ENCODE data around the gene MSANTD1.

Gene MSANTD1

DNA sequence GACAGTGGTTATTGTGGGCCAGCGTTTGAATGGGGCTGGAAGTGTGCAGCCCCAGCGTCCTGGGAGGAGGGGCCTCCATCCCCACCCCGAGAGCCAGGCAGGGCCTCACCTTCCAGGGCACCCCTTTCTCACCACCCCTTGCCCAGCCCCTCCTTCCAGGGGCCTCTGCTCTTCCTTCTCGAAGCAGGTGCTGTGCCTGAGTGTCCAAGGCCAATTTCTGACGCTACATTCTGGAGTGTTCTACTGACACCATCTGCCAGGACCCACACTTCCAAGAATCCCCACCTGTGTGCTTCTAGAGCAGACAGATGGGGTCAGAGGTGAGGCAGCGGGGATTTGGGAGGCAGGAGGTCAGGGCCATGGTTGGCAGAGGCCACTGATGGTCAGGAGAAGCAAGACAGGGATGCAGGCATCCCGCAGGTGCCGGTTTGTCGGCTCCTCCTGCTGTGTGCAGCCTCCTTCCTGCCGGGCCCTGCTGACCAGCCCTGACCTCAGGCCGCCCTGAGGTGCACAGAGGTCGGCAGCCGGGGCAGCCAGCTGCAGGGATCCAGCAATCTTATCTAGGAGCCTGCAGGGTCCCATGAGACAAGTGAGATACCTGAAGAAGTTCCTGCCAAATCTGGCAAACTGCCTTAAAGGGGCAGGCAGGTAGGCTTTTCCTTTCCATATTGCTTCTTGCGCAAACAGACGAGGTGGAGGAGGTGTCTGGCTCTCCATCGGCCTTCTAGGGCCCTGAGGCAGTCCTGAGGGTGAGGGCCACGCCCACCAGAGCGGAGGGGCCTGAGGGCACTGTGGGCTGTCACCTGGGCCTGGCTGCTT is 18.8 kb downstream of the MSANTD1 start:
- no peak for DNase-seq

DNA sequence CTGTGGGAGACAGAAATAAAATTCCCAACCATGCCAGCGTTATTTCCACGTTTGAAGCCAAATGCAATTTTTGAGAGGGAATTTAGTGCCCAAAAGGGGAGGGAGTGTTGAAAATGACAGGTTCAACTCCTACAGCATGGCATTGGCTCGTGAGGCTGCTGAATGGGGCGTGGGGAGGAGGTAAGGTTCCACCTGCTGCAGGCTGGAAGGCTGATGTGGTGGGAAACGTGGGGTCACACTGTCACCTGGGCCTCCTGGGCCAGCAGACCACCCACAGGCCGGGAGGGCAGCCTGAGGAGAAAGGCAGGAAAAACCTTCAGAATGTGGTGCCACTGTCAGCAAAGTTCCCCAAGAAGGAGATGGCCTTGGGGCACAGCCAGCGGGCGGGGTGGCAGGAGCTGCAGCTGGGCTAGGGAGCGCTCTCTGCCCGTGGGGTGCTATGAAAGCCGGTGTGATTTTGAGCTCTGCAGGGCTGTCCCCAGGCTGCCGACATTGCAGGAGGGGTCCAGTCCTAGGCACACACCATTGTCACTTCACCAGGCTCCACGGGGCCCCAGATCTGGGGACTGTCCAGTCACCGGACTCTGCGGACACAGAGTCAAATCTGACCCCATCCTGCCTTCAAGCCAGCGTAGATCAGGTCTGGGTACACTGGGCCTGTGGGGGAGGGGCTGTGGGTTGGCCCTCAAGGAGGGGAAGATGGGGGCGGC is 19.6 kb downstream of the MSANTD1 start:
- no peak for DNase-seq

DNA sequence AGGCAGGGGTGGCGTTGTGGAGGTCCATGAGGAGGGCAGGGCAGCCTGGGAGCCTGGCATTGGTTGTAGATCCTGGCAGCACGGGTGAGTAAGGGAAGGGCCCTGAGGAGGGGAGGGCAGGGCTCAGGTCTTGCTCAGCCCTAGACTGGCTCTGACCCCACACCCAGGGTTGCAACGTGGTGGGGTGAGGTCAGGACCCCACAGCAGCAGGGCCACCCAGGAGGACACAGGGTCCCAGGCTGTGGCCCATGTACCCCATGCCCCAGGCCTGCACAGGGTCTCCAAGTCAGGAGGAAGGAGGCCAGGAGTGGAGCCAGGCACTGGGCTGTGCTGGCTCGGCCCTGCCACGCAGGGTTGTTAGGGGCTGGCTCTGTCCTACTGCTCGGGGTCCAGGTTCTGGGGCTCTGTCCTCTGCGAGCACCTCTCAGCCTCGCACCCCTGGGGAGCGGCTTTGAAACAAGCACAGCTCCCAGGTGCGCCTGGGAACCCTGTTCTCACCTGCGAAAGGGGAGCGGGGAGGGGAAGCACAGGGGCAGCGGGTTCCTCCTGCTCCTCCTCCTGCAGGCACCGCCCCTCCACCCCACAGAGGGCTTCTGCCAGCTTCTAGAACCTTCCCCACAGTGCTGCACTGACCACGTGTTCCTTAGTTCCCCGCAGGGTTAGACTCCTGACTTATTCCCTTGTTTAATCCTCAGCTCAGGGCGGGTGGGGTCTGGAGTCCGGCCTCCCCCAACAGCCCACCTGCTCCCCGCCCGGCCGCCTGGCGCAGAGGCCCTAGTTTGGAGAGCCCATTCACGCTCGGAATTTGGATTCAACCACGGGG is 20.4 kb downstream of the MSANTD1 start:
- DNase-seq: no peak

DNA sequence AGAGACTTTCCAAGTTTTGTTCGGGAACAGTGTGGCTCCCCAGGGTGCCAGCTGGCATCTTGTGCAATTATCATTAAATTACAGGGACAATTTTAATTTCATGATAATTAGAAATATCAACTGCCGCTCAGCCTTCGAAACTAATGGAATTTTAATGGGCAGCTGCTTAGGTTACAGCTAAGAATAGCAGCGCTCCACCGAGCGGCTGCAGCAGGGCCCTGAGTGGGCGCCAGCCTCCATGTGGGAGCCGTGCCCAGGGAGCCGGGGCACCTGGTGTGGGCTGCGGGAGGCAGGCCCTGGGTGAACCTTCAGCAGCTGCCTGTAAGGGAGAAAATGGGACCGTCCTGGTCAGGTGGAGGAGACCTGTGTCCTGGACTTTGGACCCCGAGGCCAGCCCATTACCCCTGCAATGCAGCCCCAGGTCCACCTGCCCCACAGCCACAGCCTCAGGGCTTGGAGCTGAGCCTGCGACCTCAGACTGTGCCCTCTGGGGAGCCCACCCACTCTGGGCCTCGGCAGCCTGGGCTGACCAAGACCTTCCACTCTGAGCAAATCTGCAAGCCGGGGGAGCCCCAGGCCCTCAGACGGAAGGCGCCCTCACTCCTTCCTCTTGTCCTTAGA is 21.1 kb downstream of the MSANTD1 start:
- DNase-seq: no peak

DNA sequence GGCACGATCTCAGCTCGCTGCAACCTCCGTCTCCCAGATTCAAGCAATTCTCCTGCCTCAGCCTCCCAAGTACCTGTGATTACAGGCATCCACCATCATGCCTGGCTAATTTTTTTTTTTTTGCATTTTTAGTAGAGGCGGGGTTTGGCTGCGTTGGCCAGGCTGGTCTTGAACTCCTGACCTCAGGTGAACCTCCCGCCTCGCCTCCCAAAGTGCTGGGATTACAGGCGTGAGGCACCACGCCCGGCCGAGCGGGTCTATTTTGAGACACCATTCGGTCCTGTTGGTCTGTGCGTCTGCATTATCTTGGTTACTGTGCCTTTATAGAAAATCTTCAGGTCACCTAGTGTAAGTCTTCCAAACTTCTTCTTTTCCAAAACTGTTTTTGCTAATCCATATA is 22.2 kb downstream of the MSANTD1 start:
- no peak for DNase-seq

DNA sequence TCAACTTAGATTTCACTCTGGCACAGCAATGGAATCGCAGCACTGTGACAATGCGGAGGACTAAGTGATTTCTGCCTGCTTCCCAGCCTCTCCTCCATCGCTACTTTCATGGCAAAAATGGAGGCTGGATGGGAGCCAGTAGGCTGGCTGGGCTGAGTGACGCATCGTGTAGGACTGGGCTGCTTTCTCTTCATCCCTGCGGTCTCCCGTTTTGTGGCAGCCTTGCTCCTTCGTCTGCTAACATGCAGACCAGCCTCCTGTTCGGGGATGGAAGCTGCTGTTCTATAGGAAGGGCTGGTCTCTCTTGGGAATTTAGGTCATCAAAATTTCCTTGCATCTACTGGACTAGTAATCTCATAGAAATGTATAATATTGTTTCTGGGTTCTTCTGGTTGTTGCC is 28.0 kb downstream of the MSANTD1 start:
- DNase-seq: no peak

DNA sequence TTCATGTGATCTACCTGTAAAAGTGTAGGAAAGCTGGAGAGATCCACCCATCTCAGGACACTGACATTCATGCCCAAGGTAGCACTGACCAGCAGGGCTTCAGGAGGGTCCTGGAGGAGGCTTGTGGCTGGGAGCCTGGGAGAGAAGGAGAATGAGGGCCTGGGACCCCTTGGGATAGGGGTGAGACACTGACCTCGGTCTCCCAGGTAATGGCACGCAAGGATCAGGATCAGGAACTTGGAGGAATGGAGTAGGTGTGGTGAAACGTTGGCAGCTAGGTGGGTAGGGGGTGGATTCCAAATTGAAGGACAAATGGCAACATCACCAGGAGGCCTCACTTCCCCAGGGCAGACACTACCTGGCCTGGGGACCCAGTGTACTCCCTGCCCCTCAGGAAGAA is 31.5 kb downstream of the MSANTD1 start:
- no peak for DNase-seq

DNA sequence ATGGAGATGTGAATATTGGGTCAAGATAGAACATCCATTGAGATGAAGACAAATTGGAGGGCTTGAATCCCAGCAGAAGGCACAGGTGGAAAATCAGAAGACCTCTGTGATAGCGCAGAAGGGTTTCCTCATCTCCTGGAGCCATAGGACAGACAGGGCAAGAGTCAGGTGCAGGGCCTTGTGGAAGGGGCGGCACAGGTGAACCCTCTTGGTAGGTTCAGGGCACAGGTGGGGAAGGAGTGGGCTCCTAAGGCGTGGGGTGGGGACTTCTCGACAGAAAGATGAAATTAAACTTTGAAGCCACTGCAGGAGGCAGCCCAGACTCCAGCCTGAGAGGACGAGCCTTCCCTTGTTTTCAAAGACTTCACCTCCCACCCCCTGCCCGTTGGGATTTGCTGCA is 34.5 kb downstream of the MSANTD1 start:
- DNase-seq: no peak

DNA sequence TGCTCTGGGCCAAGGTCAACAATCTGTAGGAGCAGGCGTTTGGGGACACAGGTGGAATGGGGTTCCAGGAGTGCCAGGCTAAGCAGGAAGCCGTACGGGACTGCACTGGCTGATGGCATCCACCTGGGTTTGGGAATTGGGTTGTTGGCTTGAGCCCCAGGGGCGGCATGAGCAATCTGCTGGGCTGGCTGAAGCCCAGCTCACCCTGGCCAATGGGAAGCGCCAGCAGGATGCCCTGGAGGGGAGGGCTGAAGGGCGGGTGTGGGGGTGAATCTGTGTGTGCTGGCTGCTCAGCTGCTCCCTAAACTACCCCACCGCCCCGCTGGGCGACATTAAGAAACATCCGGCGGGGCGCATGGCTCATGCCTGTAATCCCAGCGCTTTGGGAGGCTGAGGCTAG is 35.0 kb downstream of the MSANTD1 start:
- DNase-seq: no peak

DNA sequence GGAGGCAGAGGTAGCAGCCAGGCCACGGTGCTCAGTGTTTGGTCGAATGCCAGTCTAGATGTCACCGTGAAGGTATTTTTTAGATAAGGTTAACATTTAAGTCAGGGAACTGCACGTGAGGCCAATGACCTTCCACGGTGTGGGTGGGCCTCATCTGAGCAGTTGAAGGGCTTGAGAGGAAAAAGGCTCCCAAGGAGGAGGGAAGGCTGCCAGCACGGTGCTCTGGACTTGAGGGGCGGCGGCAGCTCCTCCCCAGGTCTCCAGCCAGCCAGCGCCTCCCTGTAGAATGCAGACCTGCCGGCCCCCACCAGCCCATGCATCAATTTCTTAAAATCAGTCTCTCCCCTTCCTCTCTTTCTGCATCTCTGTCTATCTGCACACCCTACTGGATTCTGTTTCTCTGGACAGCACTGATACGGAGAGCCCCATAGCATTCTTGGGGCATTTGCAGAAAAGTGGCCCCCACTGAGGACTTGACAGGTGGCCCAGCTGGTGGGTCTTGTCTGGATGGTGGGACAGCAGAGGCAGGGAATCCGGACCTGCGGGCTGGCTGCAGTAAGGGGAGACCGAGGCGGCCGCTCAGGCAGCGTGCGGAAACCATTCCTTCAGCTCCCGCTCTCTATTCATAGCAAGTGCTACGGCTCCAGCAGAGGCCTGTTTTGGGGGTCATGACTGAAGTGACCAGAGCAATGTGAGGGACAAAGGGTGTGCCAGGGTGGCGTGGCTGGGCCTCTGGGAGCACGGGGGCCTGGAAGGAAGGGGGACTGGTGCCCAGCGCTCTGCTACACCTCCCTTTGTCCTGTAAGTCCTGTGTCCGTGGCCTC is 36.0 kb downstream of the MSANTD1 start:
- no peak for DNase-seq

DNA sequence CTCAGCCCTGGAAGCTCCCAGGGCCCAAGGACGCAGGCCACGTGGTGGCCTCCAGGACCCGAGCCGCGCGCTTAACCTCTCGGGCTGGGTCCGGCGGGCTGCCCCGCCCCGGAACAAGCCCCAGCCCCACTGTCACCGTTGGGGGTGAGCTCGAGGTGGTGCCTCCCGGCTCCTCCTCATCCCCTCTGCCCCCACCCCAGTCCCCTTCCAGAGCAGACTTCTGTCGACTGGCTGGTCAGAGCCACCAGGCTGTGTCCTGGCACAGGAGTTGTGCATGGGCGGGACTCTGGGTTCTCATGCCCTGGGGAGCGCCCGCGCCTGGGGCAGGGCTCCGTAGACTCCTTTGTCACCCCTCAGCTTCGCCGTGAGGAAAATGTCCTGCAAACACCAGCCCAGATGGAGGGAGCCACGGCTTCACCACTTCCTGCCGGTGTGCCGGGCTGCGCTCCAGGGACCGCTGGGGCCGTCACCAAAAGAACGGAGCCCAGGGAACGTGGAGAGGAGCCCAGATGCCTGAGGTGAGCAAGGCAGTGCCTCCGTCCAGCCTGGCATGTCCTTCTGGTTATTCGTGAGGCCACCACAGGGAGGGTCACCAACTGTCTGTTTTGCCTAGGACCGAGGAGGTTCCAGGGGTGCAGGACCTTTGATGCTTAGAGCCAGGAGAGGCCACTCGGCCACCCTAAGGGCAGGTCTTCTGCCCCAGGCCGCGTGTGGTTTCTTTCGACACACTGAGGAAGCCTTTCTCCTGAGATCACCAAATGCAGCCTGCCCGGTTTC is 36.8 kb downstream of the MSANTD1 start:
- no peak for DNase-seq

DNA sequence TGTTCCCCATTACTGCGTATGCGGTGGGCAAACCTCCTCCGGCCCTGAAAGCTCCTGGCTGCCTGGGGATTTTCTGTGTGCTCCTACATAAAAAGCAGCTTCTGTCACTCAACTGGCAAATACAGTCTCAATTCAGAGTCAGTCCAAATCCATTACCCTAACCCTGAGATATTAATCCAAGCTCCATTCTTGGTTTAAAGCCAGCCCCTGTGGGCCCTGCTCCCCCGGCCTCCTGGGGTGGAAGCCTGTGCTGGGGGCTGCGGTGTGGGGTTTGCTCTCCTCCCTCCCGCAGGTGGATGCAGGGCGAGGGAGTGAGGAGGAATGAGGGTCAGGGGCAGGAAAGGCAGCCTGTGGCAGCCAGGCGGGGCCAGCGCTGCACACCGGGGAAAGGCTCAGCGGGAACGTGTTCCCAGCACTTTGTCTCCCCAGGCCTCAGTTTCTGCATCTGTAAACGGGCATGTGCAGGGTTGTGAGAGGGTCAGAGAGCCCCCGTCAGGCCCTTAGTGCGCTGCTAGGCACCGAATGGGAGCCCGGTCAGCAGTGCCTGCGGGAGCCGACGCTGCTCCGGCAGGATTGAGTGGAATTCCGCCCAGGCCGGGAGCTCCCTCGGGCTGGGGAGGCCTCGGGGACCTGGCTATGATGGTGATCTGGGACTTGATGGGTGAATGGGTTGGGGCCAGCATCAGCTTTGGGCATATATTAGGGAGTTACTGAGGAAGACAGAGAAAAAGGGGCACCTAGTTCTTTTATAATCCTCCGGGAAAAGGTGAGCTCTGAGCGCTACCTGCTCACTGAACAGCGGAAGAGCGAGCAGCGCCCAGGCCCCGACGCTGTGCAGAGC is 37.6 kb downstream of the MSANTD1 start:
- DNase-seq: no peak

DNA sequence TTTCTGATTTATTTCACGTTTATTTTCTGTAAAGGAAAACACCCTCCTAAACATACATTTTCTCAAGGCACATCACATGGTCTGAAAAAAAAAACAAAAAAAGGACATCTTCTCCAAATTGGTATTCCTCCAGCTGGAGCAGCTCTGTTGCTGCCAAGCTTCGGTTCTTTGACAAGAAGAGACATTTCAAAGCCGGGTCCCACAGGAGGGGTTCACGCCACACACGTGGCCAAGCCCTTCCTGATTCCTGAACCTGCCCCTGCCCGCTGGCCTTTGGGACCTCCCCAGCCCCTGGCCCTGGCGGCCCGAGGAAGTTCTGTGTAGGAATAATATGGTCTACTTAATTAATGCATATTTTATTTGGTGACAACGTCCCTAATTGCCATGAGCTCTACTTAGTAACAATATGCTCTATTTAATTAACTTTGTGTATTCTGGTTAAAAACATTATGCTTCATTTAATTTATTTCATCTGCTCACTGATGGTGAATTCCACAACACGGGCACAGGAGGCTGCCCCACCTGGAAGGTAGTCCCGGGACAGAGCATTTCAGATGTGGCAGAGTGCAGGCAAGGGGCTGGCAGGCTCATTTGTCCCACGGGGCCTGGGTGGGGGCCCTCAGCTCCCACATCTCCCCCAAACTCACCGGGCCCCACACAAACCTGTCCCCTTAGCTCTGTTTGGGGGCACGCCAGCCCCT is 38.5 kb downstream of the MSANTD1 start:
- DNase-seq: no peak

DNA sequence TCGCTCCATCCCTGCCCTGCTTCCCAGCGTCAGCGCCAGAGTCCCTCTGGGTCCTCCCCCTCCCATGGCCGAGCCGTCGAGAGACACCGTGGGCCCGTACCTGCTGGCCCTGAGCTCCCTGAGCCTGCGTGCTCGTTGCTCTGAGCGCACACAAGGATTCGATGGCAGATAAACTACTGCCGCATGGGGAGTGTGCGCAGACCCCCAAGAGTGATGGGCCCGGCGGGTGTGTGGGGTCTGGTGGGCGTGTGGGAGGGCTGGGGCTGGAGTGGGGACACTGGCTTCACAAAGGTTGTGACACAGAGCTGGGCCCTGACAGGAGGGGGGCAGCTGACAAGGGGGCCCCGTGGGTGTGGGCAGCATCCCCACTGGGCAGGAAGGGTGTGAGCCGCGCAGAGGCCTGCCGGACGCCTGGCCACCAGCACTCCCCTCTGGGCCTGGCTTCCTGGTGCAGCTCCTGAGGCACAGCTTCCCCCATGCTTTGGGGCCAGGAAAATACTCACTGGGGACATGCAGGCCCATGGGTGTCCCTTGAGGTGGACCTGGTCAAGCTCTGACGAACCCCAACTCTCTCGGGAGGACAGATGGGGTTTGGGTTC is 39.1 kb downstream of the MSANTD1 start:
- no peak for DNase-seq

DNA sequence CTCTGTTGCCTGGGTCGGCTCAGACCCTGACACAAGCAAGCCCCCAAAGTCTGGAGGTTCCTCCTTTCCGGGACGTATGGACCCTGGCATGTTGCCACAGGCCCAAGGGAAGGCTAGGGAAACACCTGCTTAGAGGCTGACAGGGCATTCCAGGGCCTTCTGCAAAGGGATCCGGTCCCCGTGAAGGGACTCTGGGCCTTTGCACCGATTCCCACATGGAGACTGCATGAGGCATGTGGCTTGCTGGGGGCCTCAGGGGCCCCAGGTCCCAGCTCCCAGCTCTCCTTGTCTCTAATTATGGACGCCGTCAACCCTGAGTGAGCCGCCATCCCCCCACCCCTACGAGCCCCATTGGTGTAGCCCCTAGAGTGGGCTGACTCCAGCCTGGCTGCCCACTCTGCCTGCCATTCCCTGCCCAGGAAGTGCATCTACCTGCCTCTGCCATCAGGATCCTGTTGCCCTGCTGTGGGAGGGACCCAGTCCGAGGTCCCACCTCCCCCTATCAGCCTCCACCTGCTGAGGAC is 39.7 kb downstream of the MSANTD1 start:
- no peak for DNase-seq

DNA sequence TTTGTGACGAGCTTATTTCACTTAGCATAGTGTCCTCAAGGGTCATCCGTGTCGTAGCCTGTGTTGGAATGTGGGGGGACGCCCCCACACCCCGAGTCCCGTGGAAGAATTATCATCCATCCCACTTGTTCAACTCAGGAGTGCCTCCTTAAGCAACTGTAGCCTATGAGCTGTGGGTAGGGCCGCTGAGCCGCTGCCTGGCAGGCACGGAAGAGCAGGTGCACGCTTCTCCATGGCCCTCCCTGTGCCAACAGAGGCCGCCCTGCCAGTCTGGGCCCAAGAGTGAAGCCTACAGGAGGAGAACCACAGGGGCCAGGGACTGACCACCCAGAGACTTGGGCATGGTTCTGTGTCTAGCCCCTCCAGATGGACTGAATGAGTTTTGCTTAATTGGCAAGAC is 41.5 kb downstream of the MSANTD1 start:
- no peak for DNase-seq

DNA sequence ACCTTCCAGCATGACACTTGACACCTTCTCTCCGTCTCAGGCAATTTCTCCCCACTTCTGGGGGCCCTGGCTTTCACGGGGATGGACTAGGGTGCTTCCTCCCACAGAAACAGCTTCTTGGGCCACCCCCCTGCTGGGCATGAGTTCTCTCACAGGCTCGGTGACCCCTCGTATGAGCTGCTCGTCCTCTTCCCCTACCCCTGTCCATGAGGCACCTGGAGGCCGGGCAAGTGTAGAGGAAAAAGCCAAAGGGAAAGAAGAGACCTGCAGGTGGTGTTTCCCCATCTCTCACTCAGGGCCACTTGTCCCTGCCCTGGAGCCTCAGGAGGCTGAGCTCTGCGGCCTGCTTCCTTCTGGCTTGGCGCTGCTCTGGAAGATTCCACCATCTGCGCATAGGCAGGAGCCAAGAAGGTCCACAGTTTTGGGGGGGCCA is 41.9 kb downstream of the MSANTD1 start:
- no peak for DNase-seq

DNA sequence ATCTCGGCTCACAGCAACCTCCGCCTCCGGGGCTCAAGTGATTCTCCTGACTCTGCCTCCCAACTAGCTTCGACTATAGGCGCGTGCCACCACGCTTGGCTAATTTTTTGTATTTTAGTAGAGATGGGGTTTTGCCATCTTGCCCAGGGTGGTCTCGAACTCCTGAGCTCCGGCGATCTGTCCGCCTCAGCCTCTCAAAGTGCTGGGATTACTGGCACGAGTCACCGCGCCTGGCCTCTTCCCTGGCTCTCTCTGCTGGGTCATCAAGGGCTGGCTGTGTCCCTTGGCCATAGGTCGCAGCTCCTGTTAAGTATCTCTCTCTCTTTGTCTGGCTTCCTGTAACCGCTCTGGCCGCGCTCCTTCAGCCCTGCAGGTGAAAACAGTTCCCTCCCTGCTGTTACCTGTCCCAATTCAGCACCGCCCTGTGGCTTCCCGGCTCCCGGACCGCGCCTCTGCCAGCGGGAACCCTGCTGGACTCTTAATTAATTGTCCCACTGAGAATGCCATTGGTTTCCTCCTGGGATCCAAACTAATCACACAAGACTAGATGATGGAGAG is 42.5 kb downstream of the MSANTD1 start:
- no peak for DNase-seq
